ENCODE data around the gene GTPBP4.
"Not testable (repeated sequence)": the region's sequence is repeated elsewhere in the genome, so short reads cannot be mapped to it uniquely, and the experiment has no call there.

Gene GTPBP4

DNA sequence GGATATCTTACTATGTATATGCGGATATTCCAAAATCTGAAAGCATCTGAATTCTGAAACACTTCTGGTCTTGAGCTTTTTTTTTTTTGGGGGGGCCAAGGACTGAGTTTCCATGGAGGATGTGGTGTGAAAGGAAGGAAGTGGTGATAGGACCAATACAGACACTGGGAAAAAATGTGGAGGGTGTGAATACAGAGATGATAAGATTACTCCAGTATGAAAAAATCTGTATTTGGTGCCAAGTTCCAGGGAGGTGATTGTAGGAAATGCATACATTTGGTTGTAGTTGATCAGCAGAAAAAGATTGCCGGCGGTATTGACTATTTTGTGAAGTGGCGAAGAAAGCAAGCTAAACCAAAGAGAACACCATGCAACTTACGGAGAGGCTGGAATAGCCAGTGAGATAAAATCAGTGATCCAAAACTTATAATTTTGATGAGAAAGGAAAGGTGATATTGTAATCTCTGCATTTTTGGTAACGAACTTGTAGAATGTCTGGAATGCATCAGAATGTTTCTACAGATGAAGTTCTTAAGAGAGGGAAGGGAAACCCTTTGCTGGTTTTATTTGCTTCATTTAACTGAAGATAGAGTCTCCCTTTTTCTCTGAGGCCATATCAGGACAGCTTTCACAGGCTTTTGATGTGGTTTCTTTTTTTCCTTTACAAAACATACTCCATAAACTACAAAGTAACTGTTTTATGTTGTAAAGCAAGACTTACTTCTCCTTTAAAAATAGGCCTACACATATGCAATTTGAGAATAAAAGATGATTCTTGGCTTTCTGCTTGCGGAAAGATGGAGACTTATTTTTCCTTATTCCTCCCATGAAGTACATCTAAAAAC lies 73.9 kb downstream of the GTPBP4 start:
- no peak for DNase-seq

DNA sequence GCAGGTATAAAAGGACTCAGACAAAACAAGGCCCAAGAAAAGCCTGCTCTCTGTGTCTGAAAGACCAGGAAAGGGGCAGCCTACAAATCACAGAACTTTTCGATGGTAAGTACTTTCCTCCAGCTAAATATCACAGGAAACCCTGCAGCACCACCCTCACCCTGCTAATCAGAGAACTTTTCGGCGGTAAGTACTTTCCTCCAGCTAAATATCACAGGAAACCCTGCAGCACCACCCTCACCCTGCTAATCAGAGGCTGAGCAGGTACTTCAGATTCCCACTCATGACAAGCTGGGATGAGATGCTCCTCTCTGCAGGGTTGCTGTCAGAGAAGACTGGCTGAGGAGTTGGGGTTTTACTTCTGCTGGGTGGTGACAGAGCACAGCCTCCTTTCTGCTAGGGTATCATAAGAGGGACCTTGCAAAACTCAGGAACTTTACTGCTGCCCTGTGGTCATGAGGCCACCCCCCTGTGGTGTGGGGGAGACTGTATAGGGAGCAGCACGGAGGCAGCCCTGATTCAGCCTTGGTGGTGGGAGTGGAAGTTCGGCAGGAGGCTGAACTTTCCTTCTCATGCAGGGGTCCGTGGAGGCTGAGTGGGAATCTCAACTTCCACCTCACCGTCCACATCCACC lies 75.1 kb downstream of the GTPBP4 start:
- DNase-seq, result no peak

DNA sequence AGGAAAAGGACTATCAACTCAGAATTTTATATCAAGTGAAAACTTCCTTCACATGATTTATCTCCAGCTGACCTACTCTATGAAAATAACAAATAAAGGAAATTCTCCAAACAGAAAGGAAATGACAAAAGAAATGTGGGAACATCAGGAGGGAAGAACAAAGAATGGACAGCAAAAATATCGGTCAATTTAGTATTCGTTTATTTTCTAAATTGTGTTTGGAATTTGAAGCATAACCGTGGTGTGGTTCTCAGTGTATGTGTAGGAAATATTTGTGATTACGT lies 76.7 kb downstream of the GTPBP4 start:
- no peak for DNase-seq

DNA sequence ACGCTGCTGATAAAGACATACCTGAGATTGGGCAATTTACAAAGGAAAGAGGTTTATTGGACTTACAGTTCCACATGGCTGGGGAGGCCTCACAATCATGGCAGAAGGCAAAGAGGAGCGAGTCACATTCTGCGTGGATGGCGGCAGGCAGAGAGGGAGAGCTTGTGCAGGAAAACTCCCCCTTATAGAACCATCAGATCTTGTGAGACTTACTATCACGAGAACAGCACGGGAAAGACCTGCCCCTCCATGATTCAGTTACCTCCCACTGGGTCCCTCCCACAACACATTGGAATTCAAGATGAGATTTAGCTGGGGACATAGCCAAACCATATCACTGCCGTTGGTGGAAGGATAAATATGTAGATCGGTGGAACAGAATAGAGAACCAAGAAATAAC lies 78.5 kb downstream of the GTPBP4 start:
- DNase-seq, result not testable (repeated sequence)

DNA sequence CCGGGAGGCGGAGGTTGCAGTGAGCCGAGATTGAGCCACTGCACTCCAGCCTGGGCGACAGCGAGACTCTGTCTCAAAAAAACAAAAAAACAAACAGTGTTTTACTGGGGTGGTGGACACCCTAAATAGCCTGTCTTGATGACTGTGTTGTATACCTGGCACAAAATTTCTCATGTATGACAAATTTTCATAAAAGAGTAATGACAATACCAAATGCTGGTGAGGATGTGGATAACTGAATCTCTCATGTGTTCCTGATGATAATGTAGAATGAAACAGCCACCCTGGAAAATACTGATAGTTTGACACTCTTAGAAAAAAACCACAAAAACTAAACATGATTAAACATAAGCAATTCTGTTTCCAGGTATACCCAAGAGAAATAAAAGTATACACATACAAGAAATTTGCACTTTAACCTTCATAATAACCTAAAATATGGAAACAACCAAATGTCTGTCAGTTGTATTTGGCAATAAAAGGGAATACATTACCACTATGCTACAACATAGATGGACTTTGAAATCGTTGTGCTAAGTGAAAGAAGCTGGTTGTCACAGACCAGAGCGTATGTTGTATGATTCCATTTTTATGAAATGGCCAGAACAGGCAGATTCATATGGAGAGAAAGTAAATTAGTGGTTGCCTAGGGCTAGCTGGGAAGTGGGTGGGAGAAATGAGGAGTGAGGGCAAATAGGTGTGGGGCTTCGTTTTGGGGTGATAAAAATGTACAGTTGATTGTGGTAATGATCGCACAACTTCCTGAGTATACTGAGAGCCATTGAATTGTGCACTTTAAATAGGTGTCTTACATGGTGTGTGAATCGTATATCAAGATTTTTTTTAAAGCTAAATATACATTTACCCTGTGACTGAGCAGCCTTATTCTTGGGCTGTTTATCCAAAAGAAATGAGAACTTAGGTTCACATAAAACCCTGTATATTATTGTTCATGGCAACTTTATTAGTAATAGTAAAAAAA lies 80.4 kb downstream of the GTPBP4 start:
- no peak for DNase-seq

All from eye (tissue), 1 donor.